ENCODE results near the gene FYB1. TPM values are rescaled to one million over a fixed set of nuclear protein-coding genes. Genes with fewer than 3 reads are reported as not detected.

FYB1 gene
- polyA plus RNA-seq, 3 donors, result 75.3 to 141 (median 118) TPM

DNA sequence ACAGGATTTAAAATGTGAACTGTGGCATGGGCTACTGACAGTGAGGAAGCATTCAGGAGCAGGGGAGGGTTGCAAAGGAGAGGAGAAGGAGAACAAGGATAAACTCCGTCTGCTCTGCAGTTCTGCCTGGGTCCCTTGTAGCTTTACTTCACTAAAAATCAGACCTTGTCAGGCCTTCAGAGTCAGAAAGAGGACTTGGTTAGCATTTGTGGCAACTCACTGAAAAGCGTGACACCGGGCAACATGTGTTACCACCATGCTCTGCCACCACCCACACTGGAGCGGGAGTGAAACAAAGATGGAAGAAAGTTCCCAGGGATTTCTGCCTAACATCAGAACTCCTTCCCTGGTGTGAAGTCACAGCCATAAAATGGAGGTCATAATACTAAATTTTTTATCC lies 19.3 kb downstream of the FYB1 start:
- peak overlapping the region in 1 of 3 experiments; percentile 38 for H3K4me3 ChIP-seq (replicated peaks in 1 of 3; ENCODE audit: low read depth in 2 of 3, low read length in 3 of 3)
- H3K36me3 Mint-ChIP-seq, result peaks cover 50 to 55% of the 10 kb centered on the region in 2 donors
- H4K20me1 ChIP-seq (ENCODE audit: insufficient read depth, low read length), result peaks cover 99% of the 10 kb centered on the region
- peaks cover 76 to 85% of the 10 kb centered on the region in 2 donors for H3K4me1 ChIP-seq (ENCODE audit: control insufficient read depth in 1 of 2, insufficient read depth in 2 of 2, low read length in 2 of 2)
- peak overlapping the region; percentile 17 to 77 for H3K27ac ChIP-seq (ENCODE audit: low read depth in 1 of 2, low read length in 2 of 2)
- H3K27ac Mint-ChIP-seq, result peak overlapping the region in 5 of 7 donors; percentile 22 to 87 (median 55)
- peaks cover 0 to 2% (median 0%) of the 10 kb centered on the region in 7 donors for H3K9me3 Mint-ChIP-seq
- peak overlapping the region; percentile 0 for H3K9ac ChIP-seq (ENCODE audit: insufficient read depth, low read length, poor library complexity, severe bottlenecking)
- peak overlapping the region; percentile 40 for H3K4me2 ChIP-seq (replicated peaks; ENCODE audit: extremely low read depth, low read length, poor library complexity, severe bottlenecking)
- no peak overlapping the region for H2AFZ ChIP-seq (ENCODE audit: insufficient read depth, low read depth, low read length, poor library complexity, severe bottlenecking)
- intact Hi-C loops (cut with micrococcal nuclease), result loop anchor here in 1 of 2 donors (10.0 kb wide), 1 partner anchor 45 kb away; no protein-coding TSS in a partner anchor
- peaks cover 86% of the 10 kb centered on the region for H3K4me1 Mint-ChIP-seq
- no CpG with 5 or more reads among the region's 4 CpGs for WGBS (ENCODE audit: insufficient coverage)
- H3K4me3 Mint-ChIP-seq, result peak overlapping the region; percentile 32 to 34
- peaks cover 38 to 70% of the 10 kb centered on the region in 2 donors for H3K36me3 ChIP-seq (replicated peaks in 1 of 2; ENCODE audit: control insufficient read depth in 1 of 2, insufficient read depth in 2 of 2, low read length in 2 of 2)
- no peak for DNase-seq
- H3K9me3 ChIP-seq (replicated peaks in 1 of 2; ENCODE audit: control insufficient read depth in 1 of 2, insufficient read depth in 1 of 2, low read length in 2 of 2), result no peaks in the 10 kb centered on the region
- TF ChIP-seq, protein P1, sequence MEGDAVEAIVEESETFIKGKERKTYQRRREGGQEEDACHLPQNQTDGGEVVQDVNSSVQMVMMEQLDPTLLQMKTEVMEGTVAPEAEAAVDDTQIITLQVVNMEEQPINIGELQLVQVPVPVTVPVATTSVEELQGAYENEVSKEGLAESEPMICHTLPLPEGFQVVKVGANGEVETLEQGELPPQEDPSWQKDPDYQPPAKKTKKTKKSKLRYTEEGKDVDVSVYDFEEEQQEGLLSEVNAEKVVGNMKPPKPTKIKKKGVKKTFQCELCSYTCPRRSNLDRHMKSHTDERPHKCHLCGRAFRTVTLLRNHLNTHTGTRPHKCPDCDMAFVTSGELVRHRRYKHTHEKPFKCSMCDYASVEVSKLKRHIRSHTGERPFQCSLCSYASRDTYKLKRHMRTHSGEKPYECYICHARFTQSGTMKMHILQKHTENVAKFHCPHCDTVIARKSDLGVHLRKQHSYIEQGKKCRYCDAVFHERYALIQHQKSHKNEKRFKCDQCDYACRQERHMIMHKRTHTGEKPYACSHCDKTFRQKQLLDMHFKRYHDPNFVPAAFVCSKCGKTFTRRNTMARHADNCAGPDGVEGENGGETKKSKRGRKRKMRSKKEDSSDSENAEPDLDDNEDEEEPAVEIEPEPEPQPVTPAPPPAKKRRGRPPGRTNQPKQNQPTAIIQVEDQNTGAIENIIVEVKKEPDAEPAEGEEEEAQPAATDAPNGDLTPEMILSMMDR (IDR thresholded peaks at IDR 0.05), result no peak
- no peaks in the 10 kb centered on the region for H3K27me3 ChIP-seq (ENCODE audit: control insufficient read depth in 2 of 2, insufficient read depth in 2 of 2, low read length in 2 of 2)
- H3K27me3 Mint-ChIP-seq (ENCODE audit: low read depth in 3 of 3), result no peaks in the 10 kb centered on the region
- peaks cover 95% of the 10 kb centered on the region for H3K79me2 ChIP-seq (ENCODE audit: insufficient read depth, low read length)

DNA sequence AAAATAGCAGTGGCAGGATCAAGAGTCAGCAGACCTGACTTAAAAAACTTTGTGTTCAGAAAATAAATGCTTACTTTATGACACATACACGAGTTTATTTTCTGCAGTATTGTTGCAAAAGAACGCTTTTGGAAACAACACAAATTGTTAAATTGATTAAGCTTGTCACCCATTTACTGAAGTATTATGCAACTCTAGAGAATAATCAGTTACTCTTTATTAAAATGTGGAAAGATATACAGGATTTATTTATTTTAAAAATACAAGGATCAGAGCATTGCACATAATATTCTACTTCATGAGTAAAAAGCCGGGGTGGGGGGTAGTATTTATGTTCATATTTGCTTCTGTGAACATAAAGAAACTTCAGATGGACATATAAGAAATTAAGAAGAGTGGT lies 20.0 kb downstream of the FYB1 start:
- peaks cover 76 to 85% of the 10 kb centered on the region in 2 donors for H3K4me1 ChIP-seq (ENCODE audit: control insufficient read depth in 1 of 2, insufficient read depth in 2 of 2, low read length in 2 of 2)
- H3K4me1 Mint-ChIP-seq, result peaks cover 86% of the 10 kb centered on the region

More for the DNA sequence above, 20.0 kb downstream of the FYB1 start:
- H2AFZ ChIP-seq (ENCODE audit: insufficient read depth, low read depth, low read length, poor library complexity, severe bottlenecking), result no peak overlapping the region
- Mint-ChIP-seq H3K9me3 (peaks cover 0 to 2% (median 0%) of the 10 kb centered on the region in 7 donors), H3K36me3 (peaks cover 54 to 63% of the 10 kb centered on the region in 2 donors), H3K4me3 (no peak overlapping the region), H3K27ac (peak overlapping the region in 1 of 7 donors; percentile 87), H3K27me3 (ENCODE audit: low read depth in 3 of 3) (no peaks in the 10 kb centered on the region)
- H3K27ac ChIP-seq (ENCODE audit: low read depth in 1 of 2, low read length in 2 of 2), result peak overlapping the region in 1 of 2 donors; percentile 77
- H3K9me3 ChIP-seq (replicated peaks in 1 of 2; ENCODE audit: control insufficient read depth in 1 of 2, insufficient read depth in 1 of 2, low read length in 2 of 2), result no peaks in the 10 kb centered on the region
- WGBS (ENCODE audit: insufficient coverage), result no CpG with 5 or more reads among the region's 3 CpGs
- peaks cover 41 to 70% of the 10 kb centered on the region in 2 donors for H3K36me3 ChIP-seq (replicated peaks in 1 of 2; ENCODE audit: control insufficient read depth in 1 of 2, insufficient read depth in 2 of 2, low read length in 2 of 2)
- peak overlapping the region; percentile 40 for H3K4me2 ChIP-seq (replicated peaks; ENCODE audit: extremely low read depth, low read length, poor library complexity, severe bottlenecking)
- no peak for DNase-seq
- H3K9ac ChIP-seq (ENCODE audit: insufficient read depth, low read length, poor library complexity, severe bottlenecking), result no peak overlapping the region
- TF ChIP-seq, protein P1 (IDR thresholded peaks at IDR 0.05), result no peak
- H3K27me3 ChIP-seq (ENCODE audit: control insufficient read depth in 2 of 2, insufficient read depth in 2 of 2, low read length in 2 of 2), result no peaks in the 10 kb centered on the region
- H3K4me3 ChIP-seq (replicated peaks in 1 of 3; ENCODE audit: low read depth in 2 of 3, low read length in 3 of 3), result peak overlapping the region in 1 of 3 experiments; percentile 38
- intact Hi-C loops (cut with micrococcal nuclease), result no loop called here
- peaks cover 95% of the 10 kb centered on the region for H3K79me2 ChIP-seq (ENCODE audit: insufficient read depth, low read length)
- peaks cover 99% of the 10 kb centered on the region for H4K20me1 ChIP-seq (ENCODE audit: insufficient read depth, low read length)

All from CD14-positive monocyte (primary cell).